GM12891 (cell line): Measurements from ENCODE around the gene TOP1. TPM values are rescaled to one million over a fixed set of nuclear protein-coding genes. Genes with fewer than 3 reads are reported as not detected.

Experiments used
- DNase-seq: peaks from one replicate; pipeline ENCODE4 v3.0.0; 2011; ENCODE audit warnings: low spot score; ENCODE audit not compliant: insufficient read length
- FAIRE-seq: peaks from 2 replicates; lab custom pipeline; 2011; peaks lifted over from hg19 to GRCh38; lab: Jason Lieb, UNC
- PAX5 ChIP-seq: IDR thresholded peaks from 2 replicates; pipeline ENCODE4 v1.6.1; 2011; ENCODE audit warnings: low read length, moderate library complexity, mild to moderate bottlenecking; ENCODE audit not compliant: insufficient read depth, severe bottlenecking
- POLR2A ChIP-seq: IDR thresholded peaks from 2 replicates; pipeline ENCODE4 v1.6.1; 2011; ENCODE audit warnings: low read depth, low read length, control low read depth
- POLR2AphosphoS5 ChIP-seq: IDR thresholded peaks from 2 replicates; pipeline ENCODE4 v1.6.1; 2011; ENCODE audit warnings: low read depth, low read length, control low read depth
- POU2F2 ChIP-seq: IDR thresholded peaks from 2 replicates; pipeline ENCODE4 v1.6.1; 2011; ENCODE audit warnings: low read depth, mild to moderate bottlenecking, control low read depth, low read length, moderate library complexity
- SPI1 ChIP-seq: IDR thresholded peaks from 2 replicates; pipeline ENCODE4 v1.6.1; 2011; ENCODE audit warnings: low read depth, low read length, control low read depth
- TAF1 ChIP-seq: IDR thresholded peaks from 2 replicates; pipeline ENCODE4 v1.6.1; 2011; ENCODE audit warnings: low read depth, low read length, control low read depth
- polyA plus RNA-seq: library from polyadenylated mRNA; unstranded; fragments of >200 nt; gene quantifications from one replicate; pipeline ENCODE4 v1.2.1, GENCODE V29; 2012; ENCODE audit warnings: low read depth, missing spikeins, inconsistent platforms; ENCODE audit not compliant: missing spikeins

TOP1 gene
- polyA plus RNA-seq = 67.2 TPM

DNA sequence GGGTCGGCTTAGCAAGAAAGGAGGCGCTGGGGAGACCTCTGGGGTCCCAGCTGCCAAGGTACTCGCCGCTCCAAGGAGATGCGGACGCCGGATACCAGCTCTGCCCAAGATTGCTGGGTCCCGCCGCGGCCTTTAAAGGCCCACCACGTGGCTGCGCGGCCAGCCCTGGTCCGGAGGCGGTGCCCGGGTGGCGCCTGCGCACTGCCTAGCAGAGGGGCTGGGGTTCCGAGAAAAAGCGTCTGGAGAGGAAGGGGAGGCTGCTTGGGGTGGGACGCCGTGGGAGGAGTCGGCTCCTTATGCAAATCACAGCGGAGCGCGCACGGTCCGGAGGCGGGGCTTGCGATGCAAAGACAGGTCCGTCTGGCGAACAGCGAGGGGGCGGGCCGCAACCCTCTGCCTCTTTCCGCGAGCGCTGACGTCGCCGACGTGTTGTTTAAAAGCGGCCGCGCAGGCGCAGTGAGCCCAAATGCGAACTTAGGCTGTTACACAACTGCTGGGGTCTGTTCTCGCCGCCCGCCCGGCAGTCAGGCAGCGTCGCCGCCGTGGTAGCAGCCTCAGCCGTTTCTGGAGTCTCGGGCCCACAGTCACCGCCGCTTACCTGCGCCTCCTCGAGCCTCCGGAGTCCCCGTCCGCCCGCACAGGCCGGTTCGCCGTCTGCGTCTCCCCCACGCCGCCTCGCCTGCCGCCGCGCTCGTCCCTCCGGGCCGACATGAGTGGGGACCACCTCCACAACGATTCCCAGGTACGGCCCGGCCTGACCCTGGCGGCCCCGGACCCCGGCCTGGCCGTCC is at the start of gene TOP1:
TSS of gene TOP1 (plus strand) at position 464 of the 791 bp plus-strand sequence. CDS start at position 710, 246 bp downstream.
- FAIRE-seq = peak; percentile 98
- peak; percentile 99 for DNase-seq
- TF ChIP-seq PAX5 (no peak), TAF1 (peak; percentile 67), POLR2AphosphoS5 (peak; percentile 66; the same call in 1 of the 2 replicates), POU2F2 (peak; percentile 94), POLR2A (peak; percentile 83), SPI1 (peak; percentile 43; the same call in 1 of the 2 replicates)

DNA sequence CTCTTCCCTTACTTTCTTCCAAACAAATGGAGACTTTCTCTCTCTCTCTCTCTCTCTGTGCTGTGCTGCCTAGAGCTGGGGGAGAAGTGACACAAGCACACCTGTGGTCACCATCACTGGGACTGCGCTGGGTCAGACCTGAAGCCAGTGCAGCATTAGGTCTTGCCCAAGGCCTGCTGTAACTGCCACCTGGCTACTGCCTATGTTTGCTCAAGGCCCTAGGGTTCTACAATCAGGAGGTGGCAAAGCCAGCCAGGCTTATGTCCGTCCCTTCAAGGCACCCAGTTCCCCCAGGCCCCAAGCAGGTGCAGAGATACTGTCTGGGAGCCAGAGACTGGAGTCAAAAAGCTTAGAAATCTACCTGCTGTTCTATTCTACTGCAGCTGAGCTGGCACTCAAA is 49.4 kb upstream of the TOP1 start:
- FAIRE-seq (no peak), DNase-seq (no peak)
- TF ChIP-seq POLR2A (no peak), POLR2AphosphoS5 (no peak), TAF1 (no peak), POU2F2 (no peak), SPI1 (no peak), PAX5 (no peak)

DNA sequence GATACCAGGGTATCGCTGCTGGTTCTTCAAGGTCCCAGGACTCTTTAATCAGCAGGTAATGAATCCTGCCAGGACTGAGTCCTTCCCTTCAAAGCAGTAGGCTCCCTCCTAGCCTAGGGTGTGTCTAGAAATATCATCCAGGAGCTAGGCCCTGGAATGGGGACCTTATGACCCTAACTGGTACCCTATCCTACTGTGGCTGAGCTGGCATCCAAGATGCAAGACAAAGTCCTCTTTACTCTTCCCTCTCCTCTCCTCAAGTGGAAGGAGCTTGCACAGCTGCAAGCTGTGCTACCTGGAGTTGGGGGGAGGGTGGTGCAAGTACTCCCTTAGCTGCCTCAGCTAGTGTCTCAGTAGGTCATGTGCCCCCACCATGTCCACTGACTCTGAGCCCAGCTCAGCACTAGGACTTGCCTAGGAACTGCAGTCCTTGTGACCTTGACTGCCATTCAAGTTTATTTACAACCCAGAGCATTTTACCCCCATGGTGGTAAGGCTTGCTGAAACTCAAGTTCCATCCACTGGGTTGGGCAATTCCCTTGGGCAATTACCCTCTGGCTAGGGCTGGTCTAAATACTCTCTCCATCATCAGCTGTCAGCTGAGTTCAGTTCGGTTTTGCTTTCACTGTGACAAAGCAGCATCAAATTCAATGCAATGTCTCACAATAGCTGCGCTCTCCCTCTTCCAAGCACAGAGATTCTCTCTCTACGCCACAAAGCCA is 48.4 kb upstream of the TOP1 start:
- FAIRE-seq (peak; percentile 40), DNase-seq (no peak)
- no peak for TF ChIP-seq POLR2A
- no peak for TF ChIP-seq SPI1

DNA sequence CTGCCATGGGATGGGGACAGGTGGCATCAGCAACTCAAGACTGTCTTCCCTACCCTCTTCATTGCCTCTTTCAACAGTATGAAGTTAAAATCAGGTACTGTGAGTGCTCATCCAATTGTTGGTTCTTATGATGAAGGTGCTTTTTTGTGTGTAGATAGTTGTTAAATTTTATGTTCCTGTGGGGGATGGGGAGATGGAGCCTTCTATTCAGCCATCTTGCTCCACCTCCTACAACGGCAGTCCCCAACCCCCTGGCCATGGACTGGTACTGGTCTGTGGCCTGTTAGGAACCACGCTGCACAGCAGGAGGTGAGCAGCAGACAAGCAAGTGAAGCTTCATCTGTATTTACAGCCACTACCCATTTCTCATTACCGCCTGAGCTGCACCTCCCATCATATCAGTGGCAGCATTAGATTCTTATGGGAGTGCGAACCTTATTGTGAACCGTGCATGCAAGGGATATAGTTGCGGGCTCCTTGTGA is 47.8 kb upstream of the TOP1 start:
- FAIRE-seq (no peak), DNase-seq (no peak)
- TF ChIP-seq PAX5 (no peak), POU2F2 (no peak), POLR2A (no peak), POLR2AphosphoS5 (no peak), TAF1 (no peak)

DNA sequence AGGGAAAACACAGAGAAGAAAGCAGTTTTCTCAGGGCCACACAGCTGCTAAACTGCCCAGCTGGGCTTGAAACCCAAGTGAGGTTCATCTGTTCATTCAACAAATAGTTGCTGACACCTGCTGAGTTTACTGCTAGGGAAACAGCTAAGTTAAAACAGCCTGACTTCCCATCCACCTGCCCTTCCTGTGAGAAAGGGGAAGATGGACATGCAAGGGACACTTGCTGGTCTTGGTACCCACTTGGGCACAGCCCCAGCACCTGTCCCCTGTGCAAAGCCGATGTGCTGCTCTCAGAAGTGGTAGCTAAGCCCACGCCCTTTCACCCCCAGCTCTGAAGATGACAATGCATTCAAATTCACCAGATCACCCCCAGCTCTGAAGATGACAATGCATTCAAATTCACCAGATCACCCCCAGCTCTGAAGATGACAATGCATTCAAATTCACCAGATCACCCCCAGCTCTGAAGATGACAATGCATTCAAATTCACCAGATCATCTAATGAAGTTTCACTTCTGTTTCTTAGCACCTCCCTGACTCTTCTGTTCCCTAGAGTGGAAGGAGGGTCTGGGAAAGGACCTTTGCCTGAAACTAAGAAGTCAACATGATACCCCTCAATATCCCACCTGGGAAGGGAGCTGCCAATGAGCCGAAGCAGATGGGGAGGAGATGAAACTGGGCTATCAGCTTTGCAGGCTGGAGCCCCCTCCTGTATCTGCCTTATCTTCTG is 46.0 kb upstream of the TOP1 start:
- DNase-seq (no peak), FAIRE-seq (peak; percentile 58)
- TF ChIP-seq POLR2AphosphoS5 = no peak
- no peak for TF ChIP-seq POLR2A
- TF ChIP-seq POU2F2 = peak; percentile 91
- TF ChIP-seq TAF1 = no peak
- TF ChIP-seq PAX5 = no peak
- TF ChIP-seq SPI1 = peak; percentile 91

DNA sequence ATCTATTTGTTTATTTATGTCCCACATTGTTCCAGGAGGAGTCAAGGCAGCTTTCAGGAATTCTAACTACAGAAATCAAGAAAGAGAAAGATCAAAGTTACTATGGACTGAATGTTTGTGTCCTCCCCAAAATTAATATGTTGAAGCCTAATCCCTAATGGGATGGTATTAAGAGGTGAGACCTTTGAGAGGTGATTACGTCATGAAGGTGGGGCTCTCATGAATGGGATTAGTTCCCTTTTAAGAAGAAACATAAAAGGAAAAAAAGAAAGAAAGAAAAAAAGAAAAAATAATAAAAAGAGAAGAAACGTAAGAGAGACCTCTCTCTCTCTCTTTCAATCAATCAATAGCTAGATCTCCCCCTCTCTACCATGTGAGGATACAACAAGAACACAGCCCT is 44.7 kb upstream of the TOP1 start:
- DNase-seq = no peak
- no peak for TF ChIP-seq POU2F2
- no peak for TF ChIP-seq SPI1
- no peak for TF ChIP-seq POLR2A
- no peak for TF ChIP-seq POLR2AphosphoS5
- no peak for TF ChIP-seq TAF1
- no peak for TF ChIP-seq PAX5
- no peak for FAIRE-seq

DNA sequence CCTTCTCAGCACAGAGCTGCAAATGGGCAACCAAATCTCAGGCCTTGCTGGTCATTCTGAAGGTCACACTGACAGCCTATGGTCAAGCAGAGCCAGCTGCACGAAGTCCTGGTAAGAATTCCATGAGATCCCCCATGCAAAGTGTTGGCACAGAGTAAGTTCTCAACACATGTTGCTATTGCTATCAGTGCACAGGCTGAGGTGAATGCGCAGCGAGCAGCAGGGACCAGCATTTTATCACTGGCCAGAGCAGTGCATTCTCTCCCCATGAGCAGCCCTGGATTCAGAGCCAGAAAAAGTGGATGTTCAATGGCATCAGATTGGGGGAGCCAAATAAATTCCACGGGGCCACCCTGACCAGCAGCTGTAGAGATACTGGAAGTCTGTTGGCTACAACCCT is 44.1 kb upstream of the TOP1 start:
- DNase-seq (no peak), FAIRE-seq (no peak)
- TF ChIP-seq TAF1 (no peak), SPI1 (no peak), POLR2A (no peak), PAX5 (no peak), POU2F2 (no peak), POLR2AphosphoS5 (no peak)

DNA sequence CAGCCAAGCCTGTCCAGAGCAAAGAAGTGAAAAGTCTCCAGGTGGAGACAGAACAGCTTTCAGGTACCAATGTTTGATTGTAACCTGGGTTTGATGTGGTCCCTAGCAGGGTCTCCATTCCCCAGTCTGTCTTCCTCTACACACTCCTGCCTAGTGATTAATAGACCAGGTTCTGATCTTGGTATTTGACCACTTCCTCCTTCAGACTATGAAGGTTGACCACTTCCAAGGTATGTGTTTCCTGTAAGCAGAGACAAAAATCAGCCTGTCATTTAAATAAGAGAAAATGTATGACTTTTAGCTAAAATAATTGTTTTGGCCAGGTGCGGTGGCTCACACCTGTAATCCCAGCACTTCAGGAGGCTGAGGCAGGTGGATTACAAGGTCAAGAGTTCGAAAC is 41.8 kb upstream of the TOP1 start:
- no peak for TF ChIP-seq PAX5
- peak; percentile 88 for TF ChIP-seq SPI1
- FAIRE-seq = no peak
- DNase-seq = no peak

DNA sequence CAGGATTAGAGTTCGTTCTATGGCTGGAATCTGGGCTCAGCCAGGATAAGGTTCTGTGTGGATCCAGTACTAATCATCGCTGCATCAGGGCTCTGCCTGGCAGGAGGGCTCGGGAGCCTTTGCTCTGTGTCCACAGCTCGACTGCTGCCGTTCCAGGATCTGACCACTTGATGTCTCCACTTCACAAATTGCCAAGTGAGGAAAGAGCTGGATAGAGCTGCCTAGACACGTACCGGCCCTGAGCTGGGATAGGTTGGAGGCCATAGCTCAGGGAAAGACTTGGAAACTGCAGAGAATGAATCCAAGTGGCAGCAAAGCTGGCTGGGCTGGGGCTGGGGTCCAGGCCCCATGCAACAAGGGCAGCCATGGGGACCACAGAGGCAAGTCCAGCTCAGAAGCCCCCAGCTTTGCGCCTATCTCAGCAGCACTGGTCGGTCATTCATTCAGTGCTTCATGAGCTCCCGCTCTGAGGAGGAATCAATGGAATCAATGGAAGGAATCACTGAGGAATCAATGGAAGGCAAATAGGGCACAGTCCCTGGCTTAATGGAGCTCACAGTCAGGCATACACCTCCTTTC is 38.0 kb upstream of the TOP1 start:
- TF ChIP-seq PAX5 = no peak
- TF ChIP-seq POLR2A = no peak
- no peak for TF ChIP-seq SPI1
- no peak for TF ChIP-seq TAF1
- TF ChIP-seq POU2F2 = no peak
- TF ChIP-seq POLR2AphosphoS5 = no peak
- FAIRE-seq (peak; percentile 87), DNase-seq (no peak)
